Astrocyte (in vitro differentiated cells and primary cell): ENCODE measurements around the gene TMEM150A. TPM values are rescaled to one million over a fixed set of nuclear protein-coding genes. Genes with fewer than 3 reads are reported as not detected.

ENCODE experiments used
- DNase-seq: peaks from one replicate; pipeline ENCODE4 v3.0.0-alpha.2; 2010; ENCODE audit warnings: low read depth
- FAIRE-seq: peaks from 2 replicates; lab custom pipeline; 2011; peaks lifted over from hg19 to GRCh38; lab: Jason Lieb, UNC
- H2AFZ ChIP-seq: 2 replicates; pipeline ENCODE4 v1.6.0; 2012; ENCODE audit warnings: low read depth, low read length, inconsistent platforms
- H3K27ac ChIP-seq: 2 replicates; pipeline ENCODE4 v1.5.1; 2011; ENCODE audit warnings: low read depth, low read length, inconsistent platforms
- H3K27me3 ChIP-seq: 2 replicates; pipeline ENCODE4 v1.6.0; 2011; ENCODE audit warnings: low read length, inconsistent platforms; ENCODE audit not compliant: insufficient read depth
- H3K36me3 ChIP-seq: 2 replicates; pipeline ENCODE4 v1.5.1; 2011; ENCODE audit warnings: low read length, inconsistent platforms; ENCODE audit not compliant: insufficient read depth
- H3K4me1 ChIP-seq: 2 replicates; pipeline ENCODE4 v1.5.1; 2011; ENCODE audit warnings: low read length, inconsistent platforms; ENCODE audit not compliant: insufficient read depth
- H3K4me2 ChIP-seq: 2 replicates; pipeline ENCODE4 v1.6.0; 2012; ENCODE audit warnings: low read length, inconsistent platforms
- H3K4me3 ChIP-seq: 2 replicates; pipeline ENCODE4 v1.5.1; 2011; ENCODE audit warnings: low read depth, mild to moderate bottlenecking, low read length, inconsistent platforms; ENCODE audit not compliant: insufficient read depth
- H3K79me2 ChIP-seq: 2 replicates; pipeline ENCODE4 v1.6.0; 2012; ENCODE audit warnings: mild to moderate bottlenecking, low read length, inconsistent platforms; ENCODE audit not compliant: insufficient read depth
- H3K9ac ChIP-seq: 2 replicates; pipeline ENCODE4 v1.6.0; 2012; ENCODE audit warnings: mild to moderate bottlenecking, low read length, inconsistent platforms
- H3K9me3 ChIP-seq: 2 replicates; pipeline ENCODE4 v1.5.1; 2012; ENCODE audit warnings: low read depth, mild to moderate bottlenecking, low read length, inconsistent platforms; ENCODE audit not compliant: insufficient read depth
- H4K20me1 ChIP-seq: 2 replicates; pipeline ENCODE4 v1.6.0; 2012; ENCODE audit warnings: low read length, inconsistent platforms; ENCODE audit not compliant: insufficient read depth
- H3K27ac Mint-ChIP-seq: one replicate; pipeline ENCODE4 v1.8.0; 2021; ENCODE audit warnings: mild to moderate bottlenecking, mixed read lengths; ENCODE audit not compliant: unreplicated experiment
- H3K27me3 Mint-ChIP-seq: one replicate; pipeline ENCODE4 v1.8.0; 2021; ENCODE audit warnings: low read depth, mixed read lengths; ENCODE audit not compliant: unreplicated experiment
- H3K36me3 Mint-ChIP-seq: one replicate; pipeline ENCODE4 v1.8.0; 2021; ENCODE audit warnings: low read depth, mixed read lengths; ENCODE audit not compliant: unreplicated experiment
- H3K4me1 Mint-ChIP-seq: one replicate; pipeline ENCODE4 v1.8.0; 2021; ENCODE audit warnings: low read depth, mixed read lengths; ENCODE audit not compliant: unreplicated experiment
- H3K4me3 Mint-ChIP-seq: one replicate; pipeline ENCODE4 v1.8.0; 2021; ENCODE audit warnings: mild to moderate bottlenecking, moderate library complexity, mixed read lengths; ENCODE audit not compliant: unreplicated experiment
- H3K9me3 Mint-ChIP-seq: one replicate; pipeline ENCODE4 v1.8.0; 2021; ENCODE audit warnings: mild to moderate bottlenecking, mixed read lengths; ENCODE audit not compliant: unreplicated experiment
- CTCF ChIP-seq: IDR thresholded peaks from 2 replicates; pipeline ENCODE4 v1.5.1; 2011; ENCODE audit warnings: low read depth, mild to moderate bottlenecking, inconsistent platforms, low read length, moderate library complexity; ENCODE audit not compliant: insufficient read depth
- EZH2 ChIP-seq: IDR thresholded peaks from 2 replicates; pipeline ENCODE4 v1.6.1; 2012; ENCODE audit warnings: mild to moderate bottlenecking, low read length, inconsistent platforms; ENCODE audit not compliant: insufficient read depth
- total RNA-seq: library from RNA; stranded (reverse); gene quantifications from 2 replicates; pipeline ENCODE4 v1.2.1, GENCODE V29; 2021

Gene TMEM150A
- total RNA-seq, 1 donor from 2014 or later, result 20.4 TPM

- Histone ChIP-seq H3K4me3 (no peak overlapping the region), H3K27ac (no peak overlapping the region), H3K79me2 (no peaks in the 10 kb centered on the region), H3K27me3 (no peaks in the 10 kb centered on the region), H3K36me3 (peaks cover 60% of the 10 kb centered on the region), H3K9ac (no peak overlapping the region), H2AFZ (no peak overlapping the region), H3K4me1 (peaks cover 10% of the 10 kb centered on the region), H4K20me1 (peaks cover 39% of the 10 kb centered on the region), H3K4me2 (peak overlapping the region; percentile 66), H3K9me3 (no peaks in the 10 kb centered on the region)
- Mint-ChIP-seq H3K36me3 (peaks cover 29% of the 10 kb centered on the region), H3K4me3 (no peak overlapping the region), H3K9me3 (no peaks in the 10 kb centered on the region), H3K27me3 (no peaks in the 10 kb centered on the region), H3K4me1 (peaks cover 23% of the 10 kb centered on the region), H3K27ac (no peak overlapping the region)
- TF ChIP-seq EZH2, result no peak
- TF ChIP-seq CTCF, result no peak
- no peak for FAIRE-seq
- DNase-seq, result no peak
Observed at GRCh38 chr2:85549095-85549494, 53.4 kb downstream of the TMEM150A start.

GRCh38 chr2:85548608-85548900 lies 53.9 kb downstream of the TMEM150A start:
- Mint-ChIP-seq H3K4me3 (no peak overlapping the region), H3K36me3 (peaks cover 24% of the 10 kb centered on the region), H3K27ac (no peak overlapping the region)

More at GRCh38 chr2:85548608-85548900, 53.9 kb downstream of the TMEM150A start:
- H3K27ac ChIP-seq, result no peak overlapping the region
- H3K36me3 ChIP-seq, result peaks cover 61% of the 10 kb centered on the region
- Mint-ChIP-seq H3K27me3 (no peaks in the 10 kb centered on the region), H3K4me1 (peaks cover 25% of the 10 kb centered on the region), H3K9me3 (no peaks in the 10 kb centered on the region)
- no peak for FAIRE-seq
- TF ChIP-seq CTCF (no peak), EZH2 (no peak)
- H2AFZ ChIP-seq, result no peak overlapping the region
- peaks cover 10% of the 10 kb centered on the region for H3K4me1 ChIP-seq
- H3K4me3 ChIP-seq, result no peak overlapping the region
- no peaks in the 10 kb centered on the region for H3K79me2 ChIP-seq
- H3K27me3 ChIP-seq, result no peaks in the 10 kb centered on the region
- no peak for DNase-seq
- no peak overlapping the region for H3K4me2 ChIP-seq
- no peak overlapping the region for H3K9ac ChIP-seq
- peaks cover 45% of the 10 kb centered on the region for H4K20me1 ChIP-seq
- no peaks in the 10 kb centered on the region for H3K9me3 ChIP-seq

Other genes with a start within 250 kb of the TMEM150A start
- gene RETSAT, start 248.2 kb downstream of the TMEM150A start, total RNA-seq, result 38.2 and 38.5 TPM in 2 replicates
- gene ELMOD3, start 247.9 kb downstream of the TMEM150A start, total RNA-seq, result 11.2 and 11.7 TPM in 2 replicates
- gene CAPG, start 192.3 kb downstream of the TMEM150A start, total RNA-seq, result 59.3 and 68.2 TPM in 2 replicates
- 0.58 and 0.64 TPM in 2 replicates for gene SH2D6, start 184.0 kb downstream of the TMEM150A start, total RNA-seq
- 175 and 180 TPM in 2 replicates for gene MAT2A, start 63.5 kb downstream of the TMEM150A start, total RNA-seq
- gene GGCX, start 41.2 kb downstream of the TMEM150A start, total RNA-seq, result 79.0 and 94.6 TPM in 2 replicates
- gene VAMP8, start 25.1 kb downstream of the TMEM150A start, total RNA-seq, result 30.6 and 35.3 TPM in 2 replicates
- gene VAMP5, start 18.3 kb downstream of the TMEM150A start, total RNA-seq, result 17.1 and 17.6 TPM in 2 replicates
- gene RNF181, start 7.0 kb downstream of the TMEM150A start, total RNA-seq, result 155 and 176 TPM in 2 replicates
- gene C2orf68, start 9.4 kb upstream of the TMEM150A start, total RNA-seq, result 14.3 and 17.8 TPM in 2 replicates
- 44.4 and 48.3 TPM in 2 replicates for gene USP39, start 13.5 kb upstream of the TMEM150A start, total RNA-seq
- not detected in 2 replicates for gene SFTPB, start 65.5 kb upstream of the TMEM150A start, total RNA-seq
- gene GNLY, start 91.7 kb upstream of the TMEM150A start, total RNA-seq, result not detected in 2 replicates
- gene ATOH8, start 151.3 kb upstream of the TMEM150A start, total RNA-seq, result 1.2 and 1.9 TPM in 2 replicates